ENCODE data around the gene TMEM158.

TMEM158 gene

GRCh38 chr3:45182915-45183871, 42.9 kb downstream of the TMEM158 start:
- in situ Hi-C loops (cut with MboI; ENCODE audit: low sequenced_read_pairs, unreplicated experiment), result no loop called here
- DNase-seq (ENCODE audit: low spot score), result no peak

GRCh38 chr3:45181496-45181895, 44.6 kb downstream of the TMEM158 start:
- TF ChIP-seq CTCF (IDR thresholded peaks at IDR 0.05; ENCODE audit: borderline replicate concordance, control extremely low read depth, extremely low read depth, insufficient read depth, missing control alignments), result no peak
- no peak for DNase-seq (ENCODE audit: low spot score)
- in situ Hi-C loops (cut with MboI; ENCODE audit: low sequenced_read_pairs, unreplicated experiment), result no loop called here

More at GRCh38 chr3:45182915-45183871, 42.9 kb downstream of the TMEM158 start:
- TF ChIP-seq CTCF (IDR thresholded peaks at IDR 0.05; ENCODE audit: borderline replicate concordance, control extremely low read depth, extremely low read depth, insufficient read depth, missing control alignments), result no peak

GRCh38 chr3:45180899-45181298, 45.2 kb downstream of the TMEM158 start:
- TF ChIP-seq CTCF (IDR thresholded peaks at IDR 0.05; ENCODE audit: borderline replicate concordance, control extremely low read depth, extremely low read depth, insufficient read depth, missing control alignments), result no peak
- in situ Hi-C loops (cut with MboI; ENCODE audit: low sequenced_read_pairs, unreplicated experiment), result no loop called here
- DNase-seq (ENCODE audit: low spot score), result no peak

GRCh38 chr3:45180051-45180450, 46.0 kb downstream of the TMEM158 start:
- in situ Hi-C loops (cut with MboI; ENCODE audit: low sequenced_read_pairs, unreplicated experiment), result no loop called here
- no peak for DNase-seq (ENCODE audit: low spot score)
- no peak for TF ChIP-seq CTCF (IDR thresholded peaks at IDR 0.05; ENCODE audit: borderline replicate concordance, control extremely low read depth, extremely low read depth, insufficient read depth, missing control alignments)

- in situ Hi-C loops (cut with MboI; ENCODE audit: low sequenced_read_pairs, unreplicated experiment), result no loop called here
- no peak for TF ChIP-seq CTCF (IDR thresholded peaks at IDR 0.05; ENCODE audit: borderline replicate concordance, control extremely low read depth, extremely low read depth, insufficient read depth, missing control alignments)
- no peak for DNase-seq (ENCODE audit: low spot score)
Observed at GRCh38 chr3:45179163-45179562, 46.9 kb downstream of the TMEM158 start.

GRCh38 chr3:45178183-45179023, 47.7 kb downstream of the TMEM158 start:
- TF ChIP-seq CTCF (IDR thresholded peaks at IDR 0.05; ENCODE audit: borderline replicate concordance, control extremely low read depth, extremely low read depth, insufficient read depth, missing control alignments), result no peak
- DNase-seq (ENCODE audit: low spot score), result no peak
- in situ Hi-C loops (cut with MboI; ENCODE audit: low sequenced_read_pairs, unreplicated experiment), result no loop called here

Measured in GM13976 (cell line).